K562 (cell line): ENCODE data around the gene MYL12B. TPM values are rescaled to one million over a fixed set of nuclear protein-coding genes. Genes with fewer than 3 reads are reported as not detected.

Experiments used
- BCOR ChIP-seq: fragments of 450-650 bp; IDR thresholded peaks from 2 replicates; pipeline ENCODE4 v1.6.1; 2016
- BRCA1 ChIP-seq, 2 experiments: fragments of 450-650 bp in 1 of 2; sonication (generic) in 1 of 2; formaldehyde crosslinking in 1 of 2; IDR thresholded peaks; 2 replicates each; pipeline versions ENCODE4 v1.5.0 to v1.6.1; 2017 to 2020; ENCODE audit warnings: mild to moderate bottlenecking in 1 of 2, missing genetic modification reagents in 1 of 2
- CBX5 ChIP-seq: IDR thresholded peaks from 2 replicates; pipeline ENCODE4 v1.6.1; 2014; ENCODE audit warnings: low read depth, borderline replicate concordance
- E4F1 ChIP-seq: fragments of 250-450 bp; sonication (Bioruptor Pico); IDR thresholded peaks from 2 replicates; pipeline ENCODE4 v1.5.0; 2021; ENCODE audit warnings: mild to moderate bottlenecking, borderline replicate concordance
- GTF2E2 ChIP-seq: fragments of 200-800 bp; sonication (Bioruptor generic); IDR thresholded peaks from 2 replicates; pipeline ENCODE4 v1.6.1; 2016; ENCODE audit warnings: missing genetic modification characterization, missing compliant biosample characterization
- HOMEZ ChIP-seq: fragments of 250-450 bp; sonication (Bioruptor Pico); IDR thresholded peaks from 2 replicates; pipeline ENCODE4 v1.4.0; 2020; ENCODE audit warnings: mild to moderate bottlenecking, moderate library complexity
- ILK ChIP-seq: fragments of 450-650 bp; IDR thresholded peaks from 2 replicates; pipeline ENCODE4 v1.6.1; 2016; ENCODE audit warnings: missing genetic modification characterization, low read depth, mild to moderate bottlenecking, missing compliant biosample characterization, moderate library complexity, borderline replicate concordance
- LEF1 ChIP-seq: fragments of 450-650 bp; IDR thresholded peaks from 2 replicates; pipeline ENCODE4 v1.6.1; 2016; ENCODE audit warnings: mild to moderate bottlenecking
- MBD2 ChIP-seq: sonication (generic); IDR thresholded peaks from 2 replicates; pipeline ENCODE4 v1.6.1; 2016; ENCODE audit warnings: low read depth, borderline replicate concordance
- NBN ChIP-seq: fragments of 450-650 bp; IDR thresholded peaks from 2 replicates; pipeline ENCODE4 v1.6.1; 2016; ENCODE audit warnings: low read depth, mild to moderate bottlenecking
- NR2C1 ChIP-seq, 2 experiments: fragments of 450-650 bp; IDR thresholded peaks; 2 replicates each; pipeline ENCODE4 v1.6.1; 2017; ENCODE audit warnings: mild to moderate bottlenecking in 2 of 2, antibody characterized with exemption in 1 of 2, inconsistent platforms in 1 of 2, missing compliant biosample characterization in 1 of 2, missing genetic modification characterization in 1 of 2
- POLR2G ChIP-seq: fragments of 200-400 bp; formaldehyde crosslinking; IDR thresholded peaks from 2 replicates; pipeline ENCODE4 v1.6.1; 2017; ENCODE audit warnings: low read depth, mild to moderate bottlenecking, antibody characterized with exemption, low read length, moderate library complexity
- RAD51 ChIP-seq: fragments of 450-650 bp; IDR thresholded peaks from 2 replicates; pipeline ENCODE4 v1.7.1; 2016; ENCODE audit warnings: low read depth, mild to moderate bottlenecking, borderline replicate concordance
- RBM17 ChIP-seq: fragments of 200-400 bp; formaldehyde crosslinking; IDR thresholded peaks from 2 replicates; pipeline ENCODE4 v1.6.1; 2017; ENCODE audit warnings: low read depth, mild to moderate bottlenecking, low read length, borderline replicate concordance
- SIX5 ChIP-seq, 2 experiments: IDR thresholded peaks; 2 replicates each; pipeline ENCODE4 v1.6.1; 2011; ENCODE audit warnings: low read length in 2 of 2, borderline replicate concordance in 1 of 2, low read depth in 1 of 2, mild to moderate bottlenecking in 1 of 2, moderate library complexity in 1 of 2; ENCODE audit not compliant: insufficient read depth in 1 of 2
- SREBF2 ChIP-seq: sonication (generic); formaldehyde crosslinking; IDR thresholded peaks from 2 replicates; pipeline ENCODE4 v1.4.0; 2020; ENCODE audit warnings: mild to moderate bottlenecking, missing genetic modification reagents
- TCF3 ChIP-seq: sonication (generic); formaldehyde crosslinking; IDR thresholded peaks from 2 replicates; pipeline ENCODE4 v1.4.0; 2020; ENCODE audit warnings: mild to moderate bottlenecking, missing genetic modification reagents
- TFAM ChIP-seq: fragments of 250-450 bp; sonication (Bioruptor Pico); conservative IDR thresholded peaks from 2 replicates; pipeline ENCODE4 v1.5.0; 2021; ENCODE audit warnings: mild to moderate bottlenecking, moderate library complexity
- ZNF175 ChIP-seq: fragments of 200-800 bp; sonication (Bioruptor generic); IDR thresholded peaks from 2 replicates; pipeline ENCODE4 v1.6.1; 2016; ENCODE audit warnings: low read depth, mild to moderate bottlenecking, missing genetic modification characterization, missing compliant biosample characterization
- ZNF445 ChIP-seq: fragments of 250-450 bp; sonication (Bioruptor Pico); IDR thresholded peaks from 2 replicates; pipeline ENCODE4 v1.4.0; 2020; ENCODE audit warnings: low read depth, mild to moderate bottlenecking, moderate library complexity
- ZNF561 ChIP-seq: fragments of 450-650 bp; formaldehyde crosslinking; conservative IDR thresholded peaks from 2 replicates; pipeline ENCODE4 v1.4.0; 2020; ENCODE audit warnings: mild to moderate bottlenecking, moderate library complexity
- ZNF77 ChIP-seq: fragments of 250-450 bp; sonication (Bioruptor Pico); IDR thresholded peaks from 2 replicates; pipeline ENCODE4 v1.5.0; 2020
- ZNF79 ChIP-seq: fragments of 250-450 bp; sonication (Bioruptor Pico); IDR thresholded peaks from 2 replicates; pipeline ENCODE4 v1.4.0; 2020; ENCODE audit warnings: low read depth, mild to moderate bottlenecking, moderate library complexity
- ZZZ3 ChIP-seq: fragments of 450-650 bp; IDR thresholded peaks from 2 replicates; pipeline ENCODE4 v1.6.1; 2016; ENCODE audit warnings: antibody characterized with exemption, mild to moderate bottlenecking, moderate library complexity
- polyA plus RNA-seq, 8 experiments: library from polyadenylated mRNA; depleted of rRNA in 4 of 8; stranded (reverse) in 5 of 8; unstranded in 3 of 8; fragments of >200 nt; fragmentation: Nextera tagmentation in 2 of 8; fragmentation: Illumina TruSeq in 1 of 8; extraction: Ambion mirVana in 2 of 8; extraction: Trizol in 1 of 8; gene quantifications; 2 replicates each; pipeline versions ENCODE4 v1.2.1 to v1.2.3, GENCODE V29; 2011 to 2014; ENCODE audit warnings: inconsistent platforms in 1 of 8, missing spikeins in 1 of 8
- total RNA-seq, 7 experiments: library from RNA; depleted of rRNA in 6 of 7; stranded (reverse); fragments of >200 nt in 6 of 7; fragmentation: Illumina TruSeq in 2 of 7; extraction: Trizol in 2 of 7; gene quantifications; 2 replicates each; pipeline versions ENCODE4 v1.2.1 to v1.2.3, GENCODE V29; 2011 to 2021; ENCODE audit warnings: low replicate concordance in 1 of 7

MYL12B gene
- total and polyA plus RNA-seq, 9 of the 15 experiments (the other 6 are each of a cell fraction or from before 2014, with no cell fraction given), result 220 to 995 (median 463) TPM

GRCh38 chr18:3262234-3263131 lies 550 bp downstream of the MYL12B start (continued):
- 0 out of 2 replicates have a peak, but pooled peaks have one; percentile 35 for TF ChIP-seq ZNF445 (CRISPR knock-in tag)
- TF ChIP-seq ZNF77, result no peak
- TF ChIP-seq E4F1 (CRISPR knock-in tag), result no peak
- TF ChIP-seq LEF1, result 0 out of 2 replicates have a peak, but pooled peaks have one; percentile 24
- no peak for TF ChIP-seq NR2C1 (IDR thresholded peaks at IDR 0.05)
- 0 out of 2 replicates have a peak, but pooled peaks have one; percentile 33 for TF ChIP-seq NR2C1 (tag; IDR thresholded peaks at IDR 0.05)
- no peak for TF ChIP-seq HOMEZ (CRISPR knock-in tag)
- no peak for TF ChIP-seq BRCA1 (IDR thresholded peaks at IDR 0.05)
- no peak for TF ChIP-seq BRCA1 (CRISPR knock-in tag; IDR thresholded peaks at IDR 0.05)
- TF ChIP-seq POLR2G, result peak; percentile 47
- TF ChIP-seq SREBF2, result no peak
- no peak for TF ChIP-seq TCF3 (CRISPR knock-in tag)
- TF ChIP-seq SIX5 (IDR thresholded peaks at IDR 0.05; ENCODE audit: borderline replicate concordance in 1 of 2, insufficient read depth in 1 of 2, low read depth in 1 of 2, low read length in 2 of 2), result no peak
- no peak for TF ChIP-seq TFAM (CRISPR knock-in tag)
- TF ChIP-seq ZZZ3, result no peak
- peak; percentile 30; the same call in 1 of the 2 replicates for TF ChIP-seq GTF2E2 (tag)
- no peak for TF ChIP-seq BCOR
- TF ChIP-seq ZNF561 (CRISPR knock-in tag), result no peak
- TF ChIP-seq RBM17, result no peak
- no peak for TF ChIP-seq CBX5
- no peak for TF ChIP-seq ILK
- TF ChIP-seq ZNF175 (CRISPR knock-in tag), result peak; percentile 27
- TF ChIP-seq RAD51, result no peak
- peak; percentile 41; the same call in 1 of the 2 replicates for TF ChIP-seq NBN
- no peak for TF ChIP-seq ZNF79 (CRISPR knock-in tag)
- TF ChIP-seq MBD2, result no peak
